ENCODE measurements around the gene JADE2. TPM values are rescaled to one million over a fixed set of nuclear protein-coding genes. Genes with fewer than 3 reads are reported as not detected.

Gene JADE2
- polyA plus RNA-seq, 3 donors: 2.1 to 10.2 (median 3.1) TPM

GRCh38 chr5:134592141-134592746 is 66.8 kb downstream of the JADE2 start:
- Mint-ChIP-seq H3K27ac (no peak overlapping the region), H3K27me3 (ENCODE audit: low read depth in 3 of 3) (peaks cover 0 to 4% (median 3%) of the 10 kb centered on the region in 3 donors), H3K36me3 (no peaks in the 10 kb centered on the region), H3K9me3 (peaks cover 0 to 2% (median 0%) of the 10 kb centered on the region in 7 donors), H3K4me1 (no peaks in the 10 kb centered on the region), H3K4me3 (no peak overlapping the region)
- Histone ChIP-seq H3K4me1 (ENCODE audit: control insufficient read depth in 1 of 2, insufficient read depth in 2 of 2, low read length in 2 of 2) (peaks cover 0 to under 1% of the 10 kb centered on the region in 2 donors), H3K9me3 (replicated peaks in 1 of 2; ENCODE audit: control insufficient read depth in 1 of 2, insufficient read depth in 1 of 2, low read length in 2 of 2) (no peaks in the 10 kb centered on the region), H3K4me3 (replicated peaks in 1 of 3; ENCODE audit: low read depth in 2 of 3, low read length in 3 of 3) (no peak overlapping the region), H3K27me3 (ENCODE audit: control insufficient read depth in 2 of 2, insufficient read depth in 2 of 2, low read length in 2 of 2) (no peaks in the 10 kb centered on the region), H3K27ac (ENCODE audit: low read depth in 1 of 2, low read length in 2 of 2) (no peak overlapping the region), H3K9ac (ENCODE audit: insufficient read depth, low read length, poor library complexity, severe bottlenecking) (no peak overlapping the region), H3K79me2 (ENCODE audit: insufficient read depth, low read length) (no peaks in the 10 kb centered on the region), H2AFZ (ENCODE audit: insufficient read depth, low read depth, low read length, poor library complexity, severe bottlenecking) (no peak overlapping the region), H3K4me2 (replicated peaks; ENCODE audit: extremely low read depth, low read length, poor library complexity, severe bottlenecking) (no peak overlapping the region), H4K20me1 (ENCODE audit: insufficient read depth, low read length) (no peaks in the 10 kb centered on the region), H3K36me3 (replicated peaks in 1 of 2; ENCODE audit: control insufficient read depth in 1 of 2, insufficient read depth in 2 of 2, low read length in 2 of 2) (no peaks in the 10 kb centered on the region)
- intact Hi-C loops (cut with micrococcal nuclease): no loop called here
- DNase-seq: no peak
- TF ChIP-seq CTCF (IDR thresholded peaks at IDR 0.05): no peak
- 70% methylated on average over 5 of the region's 7 CpGs for WGBS (ENCODE audit: insufficient coverage)

GRCh38 chr5:134594336-134594735 is 68.9 kb downstream of the JADE2 start:
- Mint-ChIP-seq H3K4me1 (no peaks in the 10 kb centered on the region), H3K27ac (peak overlapping the region in 1 of 7 donors; percentile 26), H3K27me3 (ENCODE audit: low read depth in 3 of 3) (peaks cover 2 to 4% (median 3%) of the 10 kb centered on the region in 3 donors), H3K36me3 (no peaks in the 10 kb centered on the region), H3K9me3 (peaks cover 0 to 2% (median 0%) of the 10 kb centered on the region in 7 donors), H3K4me3 (no peak overlapping the region)
- Histone ChIP-seq H3K9me3 (replicated peaks in 1 of 2; ENCODE audit: control insufficient read depth in 1 of 2, insufficient read depth in 1 of 2, low read length in 2 of 2) (no peaks in the 10 kb centered on the region), H3K79me2 (ENCODE audit: insufficient read depth, low read length) (no peaks in the 10 kb centered on the region), H2AFZ (ENCODE audit: insufficient read depth, low read depth, low read length, poor library complexity, severe bottlenecking) (no peak overlapping the region), H3K27me3 (ENCODE audit: control insufficient read depth in 2 of 2, insufficient read depth in 2 of 2, low read length in 2 of 2) (no peaks in the 10 kb centered on the region), H4K20me1 (ENCODE audit: insufficient read depth, low read length) (no peaks in the 10 kb centered on the region), H3K4me3 (replicated peaks in 1 of 3; ENCODE audit: low read depth in 2 of 3, low read length in 3 of 3) (no peak overlapping the region), H3K4me2 (replicated peaks; ENCODE audit: extremely low read depth, low read length, poor library complexity, severe bottlenecking) (no peak overlapping the region), H3K36me3 (replicated peaks in 1 of 2; ENCODE audit: control insufficient read depth in 1 of 2, insufficient read depth in 2 of 2, low read length in 2 of 2) (no peaks in the 10 kb centered on the region), H3K9ac (ENCODE audit: insufficient read depth, low read length, poor library complexity, severe bottlenecking) (no peak overlapping the region), H3K4me1 (ENCODE audit: control insufficient read depth in 1 of 2, insufficient read depth in 2 of 2, low read length in 2 of 2) (no peaks in the 10 kb centered on the region), H3K27ac (ENCODE audit: low read depth in 1 of 2, low read length in 2 of 2) (no peak overlapping the region)
- DNase-seq: no peak
- 100% methylated on average over 1 of the region's 7 CpGs for WGBS (ENCODE audit: insufficient coverage)
- intact Hi-C loops (cut with micrococcal nuclease): no loop called here
- no peak for TF ChIP-seq CTCF (IDR thresholded peaks at IDR 0.05)
